DMS 273 (cell line): ENCODE results near the gene PRR19.
A peak's percentile ranks its signal among the peaks of the same experiment; 100 is the strongest.
"Not testable (repeated sequence)": the region's sequence is repeated elsewhere in the genome, so short reads cannot be mapped to it uniquely, and the experiment has no call there.

ENCODE experiments used
- DNase-seq: peaks from one replicate; lab custom pipeline; 2025; ENCODE audit not compliant: unreplicated experiment; lab: John Stamatoyannopoulos, UW

The PRR19 gene

GRCh38 chr19:42324655-42325307 is 22.8 kb downstream of the PRR19 start:
- DNase-seq = no peak

GRCh38 chr19:42325308-42325895 is 23.5 kb downstream of the PRR19 start, which contains the start of gene MEGF8:
MEGF8 (plus strand) TSS chr19:42325635; CDS start chr19:42326244, 609 bp downstream.
- DNase-seq = peak; percentile 100

GRCh38 chr19:42325896-42326771 is 24.2 kb downstream of the PRR19 start:
- DNase-seq = peak; percentile 69

- DNase-seq = no peak
Observed at GRCh38 chr19:42326969-42327368, 25.0 kb downstream of the PRR19 start.

GRCh38 chr19:42327381-42327780 is 25.4 kb downstream of the PRR19 start:
- no peak for DNase-seq

- DNase-seq = no peak
Observed at GRCh38 chr19:42328106-42328505, 26.2 kb downstream of the PRR19 start.

- DNase-seq = no peak
Observed at GRCh38 chr19:42328854-42329253, 26.9 kb downstream of the PRR19 start.

GRCh38 chr19:42330241-42330711 is 28.3 kb downstream of the PRR19 start:
- DNase-seq = peak; percentile 96

- not testable (repeated sequence) for DNase-seq
Observed at GRCh38 chr19:42331333-42331732, 29.4 kb downstream of the PRR19 start.

- DNase-seq = no peak
Observed at GRCh38 chr19:42332059-42332458, 30.1 kb downstream of the PRR19 start.

GRCh38 chr19:42333018-42333417 is 31.1 kb downstream of the PRR19 start:
- no peak for DNase-seq

- DNase-seq = no peak
Observed at GRCh38 chr19:42333975-42334696, 32.2 kb downstream of the PRR19 start.

- peak; percentile 29 for DNase-seq
Observed at GRCh38 chr19:42334697-42335373, 32.9 kb downstream of the PRR19 start.

GRCh38 chr19:42335374-42335936 is 33.5 kb downstream of the PRR19 start:
- DNase-seq = no peak

GRCh38 chr19:42335971-42336370 is 34.0 kb downstream of the PRR19 start:
- no peak for DNase-seq

- not testable (repeated sequence) for DNase-seq
Observed at GRCh38 chr19:42339126-42339860, 37.4 kb downstream of the PRR19 start.

GRCh38 chr19:42339922-42340321 is 38.0 kb downstream of the PRR19 start:
- not testable (repeated sequence) for DNase-seq

- no peak for DNase-seq
Observed at GRCh38 chr19:42343344-42344110, 41.6 kb downstream of the PRR19 start.
